GM12865 (cell line): ENCODE data around the gene CLSTN1.
"Not testable (repeated sequence)": the region's sequence is repeated elsewhere in the genome, so short reads cannot be mapped to it uniquely, and the experiment has no call there.

Source experiments
- DNase-seq: peaks from one replicate; pipeline ENCODE4 v3.0.0; 2010; ENCODE audit warnings: low read depth
- H3K4me3 ChIP-seq: 2 replicates; pipeline ENCODE4 v1.5.1; 2011; ENCODE audit warnings: mild to moderate bottlenecking, low read depth, low read length, control low read depth
- CTCF ChIP-seq: IDR thresholded peaks from 2 replicates; pipeline ENCODE4 v1.5.1; 2011; ENCODE audit warnings: low read length, control low read depth, low read depth, inconsistent platforms; ENCODE audit not compliant: insufficient read depth; ENCODE audit errors: missing control alignments

CLSTN1 gene

GRCh38 chr1:9801909-9802308 lies 21.9 kb downstream of the CLSTN1 start:
- no peak for TF ChIP-seq CTCF
- no peak for DNase-seq
- H3K4me3 ChIP-seq: no peak overlapping the region

- DNase-seq: no peak
- TF ChIP-seq CTCF: no peak
- H3K4me3 ChIP-seq: no peak overlapping the region
Measured at GRCh38 chr1:9798236-9799130, 25.3 kb downstream of the CLSTN1 start.

GRCh38 chr1:9797049-9797448 lies 26.7 kb downstream of the CLSTN1 start:
- H3K4me3 ChIP-seq: no peak overlapping the region
- no peak for TF ChIP-seq CTCF
- no peak for DNase-seq

- no peak overlapping the region for H3K4me3 ChIP-seq
- TF ChIP-seq CTCF: no peak
- no peak for DNase-seq
Measured at GRCh38 chr1:9794081-9794480, 29.7 kb downstream of the CLSTN1 start.

- no peak for DNase-seq
- no peak overlapping the region for H3K4me3 ChIP-seq
- no peak for TF ChIP-seq CTCF
Measured at GRCh38 chr1:9793291-9793690, 30.5 kb downstream of the CLSTN1 start.

- H3K4me3 ChIP-seq: no peak overlapping the region
- no peak for DNase-seq
- no peak for TF ChIP-seq CTCF
Measured at GRCh38 chr1:9792156-9793042, 31.4 kb downstream of the CLSTN1 start.

- not testable (repeated sequence) for DNase-seq, H3K4me3 ChIP-seq
Measured at GRCh38 chr1:9789700-9790099, 34.1 kb downstream of the CLSTN1 start.
